Activated T-cell treated with anti-CD3 and anti-CD28 coated beads, Interleukin-2, amount 50 U/mL, for 72 hours (primary cell): Measurements from ENCODE around the gene MMP26. TPM values are rescaled to one million over a fixed set of nuclear protein-coding genes. Genes with fewer than 3 reads are reported as not detected.

Source experiments
- total RNA-seq, 2 donors: library from RNA; stranded (reverse); gene quantifications; one replicate each; pipeline ENCODE4 v1.2.3, GENCODE V29; 2022

Gene MMP26
- total RNA-seq, 2 donors from 2014 or later = not detected

Other genes with a start within 250 kb of the MMP26 start
- not detected for gene OR52K1, start 222.1 kb upstream of the MMP26 start, total RNA-seq
- not detected for gene OR52M1, start 159.6 kb upstream of the MMP26 start, total RNA-seq
- gene OR52I2, start 123.0 kb upstream of the MMP26 start, total RNA-seq = not detected
- not detected for gene OR52I1, start 110.7 kb upstream of the MMP26 start, total RNA-seq
- 10 to 100 TPM; 17.1 to 22.3 TPM for gene TRIM68, start 96.6 kb upstream of the MMP26 start, total RNA-seq
- not detected for gene OR51D1, start 67.3 kb upstream of the MMP26 start, total RNA-seq
- gene OR51E1, start 60.8 kb upstream of the MMP26 start, total RNA-seq = not detected
- not detected for gene OR51E2, start 6.9 kb upstream of the MMP26 start, total RNA-seq
- gene OR51F1, start 65.2 kb downstream of the MMP26 start, total RNA-seq = not detected
- gene OR52R1, start 99.6 kb downstream of the MMP26 start, total RNA-seq = not detected
- gene OR51F2, start 116.5 kb downstream of the MMP26 start, total RNA-seq = not detected
- gene OR51S1, start 144.4 kb downstream of the MMP26 start, total RNA-seq = not detected
- gene OR51T1, start 177.1 kb downstream of the MMP26 start, total RNA-seq = not detected
- gene OR51A7, start 199.0 kb downstream of the MMP26 start, total RNA-seq = not detected
- not detected for gene OR51G2, start 214.6 kb downstream of the MMP26 start, total RNA-seq
- not detected for gene OR51G1, start 219.6 kb downstream of the MMP26 start, total RNA-seq
- not detected for gene OR51A4, start 242.8 kb downstream of the MMP26 start, total RNA-seq